Measurements from ENCODE around the gene CDK15.

DNA sequence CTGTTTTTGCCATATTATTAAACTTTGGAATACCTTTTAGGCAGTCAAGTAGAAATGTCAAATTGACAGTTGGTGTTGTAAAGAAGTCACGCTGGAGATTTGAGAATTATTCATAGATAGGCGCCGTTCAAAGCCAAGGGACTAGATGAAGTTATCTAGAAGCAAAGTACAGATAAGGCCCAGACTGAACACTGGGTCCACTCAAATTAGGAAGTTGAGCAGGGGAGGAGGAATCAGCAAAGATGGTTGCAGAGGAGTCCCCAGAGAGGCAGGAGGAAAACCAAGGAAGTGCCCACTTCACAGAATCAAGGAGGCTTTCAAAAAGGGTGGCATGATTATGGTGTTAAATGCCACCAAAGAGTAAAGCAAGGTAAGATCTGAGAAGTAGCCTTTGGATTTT lies 16.0 kb upstream of the CDK15 start:
- TF ChIP-seq EHMT2 (IDR thresholded peaks at IDR 0.05; ENCODE audit: low read depth) (no peak), RAD21 (conservative IDR thresholded peaks at IDR 0.05 in 1 of 2, IDR thresholded peaks at IDR 0.05 in 1 of 2) (no peak), POLR2A (IDR thresholded peaks at IDR 0.05; ENCODE audit: low read length) (no peak), KDM1A (IDR thresholded peaks at IDR 0.05; ENCODE audit: low read depth) (no peak), POLR2AphosphoS2 (conservative IDR thresholded peaks at IDR 0.05; ENCODE audit: low read length) (no peak), JUN (IDR thresholded peaks at IDR 0.05) (no peak), CBX2 (IDR thresholded peaks at IDR 0.05; ENCODE audit: borderline replicate concordance, low read depth) (no peak), MAZ (IDR thresholded peaks at IDR 0.05; ENCODE audit: borderline replicate concordance, low read depth, low read length) (no peak)
- TF ChIP-seq, protein P1, sequence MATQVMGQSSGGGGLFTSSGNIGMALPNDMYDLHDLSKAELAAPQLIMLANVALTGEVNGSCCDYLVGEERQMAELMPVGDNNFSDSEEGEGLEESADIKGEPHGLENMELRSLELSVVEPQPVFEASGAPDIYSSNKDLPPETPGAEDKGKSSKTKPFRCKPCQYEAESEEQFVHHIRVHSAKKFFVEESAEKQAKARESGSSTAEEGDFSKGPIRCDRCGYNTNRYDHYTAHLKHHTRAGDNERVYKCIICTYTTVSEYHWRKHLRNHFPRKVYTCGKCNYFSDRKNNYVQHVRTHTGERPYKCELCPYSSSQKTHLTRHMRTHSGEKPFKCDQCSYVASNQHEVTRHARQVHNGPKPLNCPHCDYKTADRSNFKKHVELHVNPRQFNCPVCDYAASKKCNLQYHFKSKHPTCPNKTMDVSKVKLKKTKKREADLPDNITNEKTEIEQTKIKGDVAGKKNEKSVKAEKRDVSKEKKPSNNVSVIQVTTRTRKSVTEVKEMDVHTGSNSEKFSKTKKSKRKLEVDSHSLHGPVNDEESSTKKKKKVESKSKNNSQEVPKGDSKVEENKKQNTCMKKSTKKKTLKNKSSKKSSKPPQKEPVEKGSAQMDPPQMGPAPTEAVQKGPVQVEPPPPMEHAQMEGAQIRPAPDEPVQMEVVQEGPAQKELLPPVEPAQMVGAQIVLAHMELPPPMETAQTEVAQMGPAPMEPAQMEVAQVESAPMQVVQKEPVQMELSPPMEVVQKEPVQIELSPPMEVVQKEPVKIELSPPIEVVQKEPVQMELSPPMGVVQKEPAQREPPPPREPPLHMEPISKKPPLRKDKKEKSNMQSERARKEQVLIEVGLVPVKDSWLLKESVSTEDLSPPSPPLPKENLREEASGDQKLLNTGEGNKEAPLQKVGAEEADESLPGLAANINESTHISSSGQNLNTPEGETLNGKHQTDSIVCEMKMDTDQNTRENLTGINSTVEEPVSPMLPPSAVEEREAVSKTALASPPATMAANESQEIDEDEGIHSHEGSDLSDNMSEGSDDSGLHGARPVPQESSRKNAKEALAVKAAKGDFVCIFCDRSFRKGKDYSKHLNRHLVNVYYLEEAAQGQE (IDR thresholded peaks at IDR 0.05), result no peak
- TF ChIP-seq, protein P2, sequence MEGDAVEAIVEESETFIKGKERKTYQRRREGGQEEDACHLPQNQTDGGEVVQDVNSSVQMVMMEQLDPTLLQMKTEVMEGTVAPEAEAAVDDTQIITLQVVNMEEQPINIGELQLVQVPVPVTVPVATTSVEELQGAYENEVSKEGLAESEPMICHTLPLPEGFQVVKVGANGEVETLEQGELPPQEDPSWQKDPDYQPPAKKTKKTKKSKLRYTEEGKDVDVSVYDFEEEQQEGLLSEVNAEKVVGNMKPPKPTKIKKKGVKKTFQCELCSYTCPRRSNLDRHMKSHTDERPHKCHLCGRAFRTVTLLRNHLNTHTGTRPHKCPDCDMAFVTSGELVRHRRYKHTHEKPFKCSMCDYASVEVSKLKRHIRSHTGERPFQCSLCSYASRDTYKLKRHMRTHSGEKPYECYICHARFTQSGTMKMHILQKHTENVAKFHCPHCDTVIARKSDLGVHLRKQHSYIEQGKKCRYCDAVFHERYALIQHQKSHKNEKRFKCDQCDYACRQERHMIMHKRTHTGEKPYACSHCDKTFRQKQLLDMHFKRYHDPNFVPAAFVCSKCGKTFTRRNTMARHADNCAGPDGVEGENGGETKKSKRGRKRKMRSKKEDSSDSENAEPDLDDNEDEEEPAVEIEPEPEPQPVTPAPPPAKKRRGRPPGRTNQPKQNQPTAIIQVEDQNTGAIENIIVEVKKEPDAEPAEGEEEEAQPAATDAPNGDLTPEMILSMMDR (IDR thresholded peaks at IDR 0.05), result no peak

Measured in A549 (cell line).